Measurements from ENCODE around the gene PPP1R1C. TPM values are rescaled to one million over a fixed set of nuclear protein-coding genes. Genes with fewer than 3 reads are reported as not detected.

Gene PPP1R1C
- total and polyA plus RNA-seq, 9 donors, result 0.40 to 2.7 (median 0.83) TPM

DNA sequence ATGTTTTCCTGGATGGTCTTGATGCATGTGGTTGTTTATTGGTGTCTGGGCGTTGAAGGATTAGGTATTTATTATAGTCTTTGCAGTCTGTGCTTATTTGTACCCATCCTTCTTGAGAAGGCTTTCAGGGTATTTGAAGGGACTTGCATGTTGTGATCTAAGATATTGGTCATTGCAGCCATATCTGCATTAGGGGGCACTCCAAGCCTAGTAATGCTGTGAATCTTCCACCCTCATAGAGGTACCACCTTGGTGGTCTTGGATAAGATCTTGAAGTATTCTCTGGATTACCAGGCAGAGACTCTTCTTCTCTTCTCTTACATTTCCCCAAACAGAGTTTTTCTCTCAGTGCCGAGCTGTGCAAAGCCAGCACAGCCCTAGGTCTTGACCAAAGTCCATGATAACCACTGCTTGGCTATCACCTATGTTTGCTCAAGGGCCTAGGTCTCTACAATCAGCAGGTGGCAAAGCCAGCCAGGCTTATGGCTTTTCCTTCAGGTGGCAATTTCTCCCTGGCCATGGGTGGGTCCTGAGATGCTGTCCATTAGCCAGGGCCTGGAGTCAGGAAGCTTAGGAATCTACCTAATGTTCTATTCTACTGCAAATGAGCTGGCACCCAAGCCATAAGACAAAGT, 15.4 kb upstream of the PPP1R1C start:
- WGBS (ENCODE audit: insufficient coverage), result 75% methylated on average over 2 of the region's 2 CpGs
- Histone ChIP-seq H3K27ac (ENCODE audit: low read length) (no peak overlapping the region), H3K4me1 (ENCODE audit: control insufficient read depth, insufficient read depth, low read length) (no peaks in the 10 kb centered on the region), H3K36me3 (ENCODE audit: control insufficient read depth, insufficient read depth, low read length) (no peaks in the 10 kb centered on the region), H3K27me3 (ENCODE audit: control insufficient read depth, insufficient read depth, low read length) (no peaks in the 10 kb centered on the region), H3K9me3 (replicated peaks; ENCODE audit: control insufficient read depth, low read depth, low read length) (no peaks in the 10 kb centered on the region), H3K4me3 (ENCODE audit: low read length) (no peak overlapping the region)
- no peak for DNase-seq

- Histone ChIP-seq H3K27ac (ENCODE audit: low read length) (no peak overlapping the region), H3K4me1 (ENCODE audit: control insufficient read depth, insufficient read depth, low read length) (no peaks in the 10 kb centered on the region), H3K4me3 (ENCODE audit: low read length) (no peak overlapping the region), H3K9me3 (replicated peaks; ENCODE audit: control insufficient read depth, low read depth, low read length) (no peaks in the 10 kb centered on the region), H3K36me3 (ENCODE audit: control insufficient read depth, insufficient read depth, low read length) (no peaks in the 10 kb centered on the region), H3K27me3 (ENCODE audit: control insufficient read depth, insufficient read depth, low read length) (no peaks in the 10 kb centered on the region)
- no peak for DNase-seq
- 100% methylated on average over 2 of the region's 3 CpGs for WGBS (ENCODE audit: insufficient coverage)
Measured at GRCh38 chr2:181971032-181971431, 14.6 kb upstream of the PPP1R1C start.

DNA sequence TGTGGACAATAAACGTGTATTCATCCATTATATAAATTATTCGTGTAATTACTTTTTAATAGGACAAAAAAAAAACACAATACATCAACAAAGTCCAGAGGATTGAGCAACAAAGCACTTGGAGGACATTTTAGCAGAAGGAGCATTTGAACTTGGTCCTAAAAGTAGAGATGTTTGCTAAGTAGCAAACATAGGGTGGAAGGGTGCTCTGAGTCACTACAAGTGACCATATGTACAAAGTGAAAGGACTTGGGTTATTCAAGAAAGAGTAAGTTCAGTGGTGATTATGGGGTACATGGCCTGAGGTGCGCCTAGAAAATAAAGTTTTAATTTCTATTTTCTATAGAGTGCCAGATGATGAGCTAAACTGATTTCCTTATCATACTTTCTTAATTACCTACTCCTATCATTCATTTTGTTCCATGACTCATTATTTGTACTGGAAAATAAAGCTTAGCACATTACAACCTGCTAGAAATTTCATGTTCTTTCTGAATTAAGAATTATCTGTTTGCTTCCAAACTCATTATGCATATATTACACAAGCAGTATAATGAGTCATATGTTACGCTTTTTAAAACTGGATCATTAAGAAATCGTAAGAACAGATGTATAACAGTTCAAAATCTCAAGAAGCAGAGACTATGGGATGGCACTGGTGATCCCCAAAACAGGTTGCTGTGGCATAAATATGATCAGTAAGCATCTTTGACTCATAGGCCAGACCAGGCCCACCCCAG, 13.1 kb upstream of the PPP1R1C start:
- Histone ChIP-seq H3K9me3 (replicated peaks; ENCODE audit: control insufficient read depth, low read depth, low read length) (no peaks in the 10 kb centered on the region), H3K27ac (ENCODE audit: low read length) (no peak overlapping the region), H3K4me3 (ENCODE audit: low read length) (no peak overlapping the region), H3K4me1 (ENCODE audit: control insufficient read depth, insufficient read depth, low read length) (no peaks in the 10 kb centered on the region), H3K36me3 (ENCODE audit: control insufficient read depth, insufficient read depth, low read length) (no peaks in the 10 kb centered on the region), H3K27me3 (ENCODE audit: control insufficient read depth, insufficient read depth, low read length) (no peaks in the 10 kb centered on the region)
- no peak for DNase-seq
- no CpG with 5 or more reads among the region's 5 CpGs for WGBS (ENCODE audit: insufficient coverage)

DNA sequence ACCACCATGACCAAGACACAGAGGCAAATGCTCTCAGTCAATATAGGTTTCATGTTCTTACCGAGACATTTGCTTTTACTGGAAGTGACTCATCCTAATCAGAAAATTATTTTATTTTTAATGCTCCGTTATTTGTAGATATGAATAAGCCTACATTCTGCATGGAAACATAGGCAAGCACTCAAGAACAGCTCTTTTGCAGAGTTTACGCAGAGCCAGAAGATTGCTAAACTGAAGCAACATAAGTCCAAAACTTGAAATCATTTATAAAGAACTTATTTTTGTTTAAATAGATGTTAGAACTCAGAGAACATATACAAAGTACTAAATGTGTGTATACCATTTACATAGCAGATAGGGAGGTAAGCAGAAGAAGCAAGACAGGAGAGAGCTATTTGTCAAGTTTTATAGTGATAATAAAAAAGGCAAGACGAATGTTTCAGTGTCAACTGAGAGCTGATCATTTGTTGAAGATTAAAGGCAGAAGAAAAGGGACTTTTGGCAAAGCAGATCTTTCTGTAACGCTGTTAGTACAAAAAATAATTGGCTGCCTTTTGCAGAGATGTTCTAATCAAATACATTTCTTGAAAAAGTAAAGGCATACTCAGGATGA, 12.4 kb upstream of the PPP1R1C start:
- no peak overlapping the region for H3K27ac ChIP-seq (ENCODE audit: low read length)
- no peaks in the 10 kb centered on the region for H3K27me3 ChIP-seq (ENCODE audit: control insufficient read depth, insufficient read depth, low read length)
- no peaks in the 10 kb centered on the region for H3K36me3 ChIP-seq (ENCODE audit: control insufficient read depth, insufficient read depth, low read length)
- DNase-seq, result no peak
- no peaks in the 10 kb centered on the region for H3K9me3 ChIP-seq (replicated peaks; ENCODE audit: control insufficient read depth, low read depth, low read length)
- H3K4me3 ChIP-seq (ENCODE audit: low read length), result no peak overlapping the region
- H3K4me1 ChIP-seq (ENCODE audit: control insufficient read depth, insufficient read depth, low read length), result no peaks in the 10 kb centered on the region
- WGBS (ENCODE audit: insufficient coverage), result 25% methylated on average over 1 of the region's 5 CpGs

DNA sequence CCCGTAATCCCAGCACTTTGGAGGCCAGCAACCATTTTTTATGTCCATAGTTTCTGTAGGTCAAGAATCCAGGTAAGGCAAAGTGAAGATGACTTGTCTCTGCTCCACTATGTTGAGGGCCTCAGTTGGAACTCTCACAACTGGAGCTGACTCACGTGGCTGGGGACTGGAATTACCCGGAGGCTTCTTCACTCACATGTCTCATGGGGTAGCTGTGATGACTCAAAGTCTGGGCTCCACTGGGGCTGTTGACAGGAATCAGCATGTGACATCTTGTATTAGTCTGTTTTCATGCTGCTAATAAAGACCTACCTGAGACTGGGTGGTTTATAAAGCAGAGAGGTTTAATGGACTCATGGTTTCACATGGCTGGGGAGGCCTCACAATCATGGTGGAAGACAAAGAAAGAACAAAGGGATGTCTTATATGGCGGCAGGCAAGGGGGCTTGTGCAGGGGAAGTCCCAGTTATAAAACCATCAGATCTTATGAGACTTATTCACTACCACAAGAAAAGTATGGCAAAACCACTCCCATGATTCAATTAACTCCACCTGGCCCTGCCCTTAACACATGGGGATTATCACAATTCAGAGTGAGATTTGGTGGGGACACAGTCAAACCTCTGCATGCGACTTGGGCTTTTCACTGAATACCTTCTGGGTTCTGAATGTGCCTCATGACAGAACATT, 7.8 kb upstream of the PPP1R1C start:
- Histone ChIP-seq H3K4me3 (ENCODE audit: low read length) (no peak overlapping the region), H3K4me1 (ENCODE audit: control insufficient read depth, insufficient read depth, low read length) (no peaks in the 10 kb centered on the region), H3K36me3 (ENCODE audit: control insufficient read depth, insufficient read depth, low read length) (no peaks in the 10 kb centered on the region), H3K9me3 (replicated peaks; ENCODE audit: control insufficient read depth, low read depth, low read length) (no peaks in the 10 kb centered on the region), H3K27me3 (ENCODE audit: control insufficient read depth, insufficient read depth, low read length) (no peaks in the 10 kb centered on the region), H3K27ac (ENCODE audit: low read length) (no peak overlapping the region)
- no peak for DNase-seq
- WGBS (ENCODE audit: insufficient coverage), result 87% methylated on average over 4 of the region's 5 CpGs

DNA sequence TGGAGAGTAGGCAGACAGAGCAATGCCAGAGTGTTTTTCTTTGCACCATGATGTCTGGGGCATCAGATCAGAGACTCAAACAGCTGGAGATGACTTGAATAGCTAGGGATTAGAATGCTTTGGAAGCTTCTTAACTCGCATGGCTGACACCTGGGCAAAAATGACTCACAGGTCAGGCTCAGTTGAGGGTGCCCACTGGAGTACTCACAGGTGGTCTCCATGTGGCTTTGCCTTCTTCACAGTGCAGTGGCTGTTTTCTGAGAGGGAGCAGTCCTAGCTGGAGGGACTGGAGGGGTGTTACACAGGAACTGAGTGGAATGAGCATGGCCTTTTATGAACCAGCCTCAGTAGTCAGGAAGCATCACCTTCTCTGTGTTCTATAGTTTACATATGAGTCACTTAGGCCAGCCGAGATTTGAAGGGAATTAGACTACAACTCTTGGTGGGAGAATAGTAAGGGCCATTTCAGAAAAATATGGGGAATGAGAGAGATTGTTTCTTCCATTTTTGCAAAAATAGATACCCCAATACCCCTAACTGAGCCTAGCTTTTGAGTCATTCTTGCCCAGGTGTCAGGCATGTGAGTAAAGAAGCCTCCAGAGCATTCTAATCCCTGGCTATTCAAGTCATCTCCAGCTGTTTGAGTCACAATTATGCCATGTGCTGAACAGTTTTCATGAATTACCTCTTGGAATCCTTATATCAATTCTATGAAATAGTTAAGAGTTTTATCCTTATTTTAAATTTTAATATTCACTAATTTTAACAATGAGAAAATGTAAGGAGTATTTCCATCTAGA, 7.1 kb upstream of the PPP1R1C start:
- Histone ChIP-seq H3K36me3 (ENCODE audit: control insufficient read depth, insufficient read depth, low read length) (no peaks in the 10 kb centered on the region), H3K9me3 (replicated peaks; ENCODE audit: control insufficient read depth, low read depth, low read length) (no peaks in the 10 kb centered on the region), H3K4me1 (ENCODE audit: control insufficient read depth, insufficient read depth, low read length) (no peaks in the 10 kb centered on the region), H3K4me3 (ENCODE audit: low read length) (no peak overlapping the region), H3K27me3 (ENCODE audit: control insufficient read depth, insufficient read depth, low read length) (no peaks in the 10 kb centered on the region), H3K27ac (ENCODE audit: low read length) (no peak overlapping the region)
- 38% methylated on average over 1 of the region's 2 CpGs for WGBS (ENCODE audit: insufficient coverage)
- no peak for DNase-seq

- Histone ChIP-seq H3K4me1 (ENCODE audit: control insufficient read depth, insufficient read depth, low read length) (no peaks in the 10 kb centered on the region), H3K9me3 (replicated peaks; ENCODE audit: control insufficient read depth, low read depth, low read length) (no peaks in the 10 kb centered on the region), H3K27ac (ENCODE audit: low read length) (no peak overlapping the region), H3K27me3 (ENCODE audit: control insufficient read depth, insufficient read depth, low read length) (no peaks in the 10 kb centered on the region), H3K4me3 (ENCODE audit: low read length) (no peak overlapping the region), H3K36me3 (ENCODE audit: control insufficient read depth, insufficient read depth, low read length) (no peaks in the 10 kb centered on the region)
- DNase-seq, result peak; percentile 18
- WGBS (ENCODE audit: insufficient coverage), result no CpG with 5 or more reads among the region's 1 CpG
Measured at GRCh38 chr2:181984060-181984459, 1.6 kb upstream of the PPP1R1C start.

DNA sequence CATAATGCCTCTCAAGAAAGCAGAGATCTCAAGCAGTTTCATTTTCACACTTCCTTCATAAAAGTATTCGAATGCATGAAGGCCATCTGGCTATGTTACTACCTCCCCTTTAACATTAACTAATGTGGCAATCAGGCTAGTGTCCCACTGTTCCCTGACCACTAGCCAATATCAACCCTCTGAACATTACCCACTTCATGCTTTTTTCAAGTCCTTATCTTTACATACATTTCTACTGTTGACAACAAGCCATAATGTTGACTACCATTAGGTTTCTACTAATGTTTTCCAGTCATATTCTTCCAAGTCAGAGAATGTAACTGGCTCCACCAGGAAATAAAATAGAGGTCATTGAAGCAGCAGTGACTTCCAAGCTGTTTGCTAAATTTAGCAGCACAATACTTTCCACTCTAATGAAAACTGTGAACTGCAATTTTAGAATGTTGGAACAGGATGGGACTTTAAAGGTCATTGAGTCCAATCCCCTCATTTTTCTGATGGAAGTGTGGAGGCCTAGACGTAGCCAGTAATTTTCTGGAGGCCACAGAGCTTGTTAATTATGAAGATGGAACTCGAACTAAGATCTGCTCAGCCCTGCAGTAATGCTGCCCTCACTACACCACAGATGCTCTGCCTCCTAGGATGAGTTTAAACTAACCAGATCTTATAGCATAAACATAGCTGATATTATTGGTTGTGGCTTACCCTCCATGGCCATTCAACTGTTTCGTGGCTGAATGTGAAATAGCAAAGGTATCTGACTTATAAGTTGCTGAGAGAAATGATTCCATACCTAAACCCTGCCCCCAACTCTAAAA, 630 bp upstream of the PPP1R1C start:
- H3K27ac ChIP-seq (ENCODE audit: low read length), result peak overlapping the region; percentile 15

DNA sequence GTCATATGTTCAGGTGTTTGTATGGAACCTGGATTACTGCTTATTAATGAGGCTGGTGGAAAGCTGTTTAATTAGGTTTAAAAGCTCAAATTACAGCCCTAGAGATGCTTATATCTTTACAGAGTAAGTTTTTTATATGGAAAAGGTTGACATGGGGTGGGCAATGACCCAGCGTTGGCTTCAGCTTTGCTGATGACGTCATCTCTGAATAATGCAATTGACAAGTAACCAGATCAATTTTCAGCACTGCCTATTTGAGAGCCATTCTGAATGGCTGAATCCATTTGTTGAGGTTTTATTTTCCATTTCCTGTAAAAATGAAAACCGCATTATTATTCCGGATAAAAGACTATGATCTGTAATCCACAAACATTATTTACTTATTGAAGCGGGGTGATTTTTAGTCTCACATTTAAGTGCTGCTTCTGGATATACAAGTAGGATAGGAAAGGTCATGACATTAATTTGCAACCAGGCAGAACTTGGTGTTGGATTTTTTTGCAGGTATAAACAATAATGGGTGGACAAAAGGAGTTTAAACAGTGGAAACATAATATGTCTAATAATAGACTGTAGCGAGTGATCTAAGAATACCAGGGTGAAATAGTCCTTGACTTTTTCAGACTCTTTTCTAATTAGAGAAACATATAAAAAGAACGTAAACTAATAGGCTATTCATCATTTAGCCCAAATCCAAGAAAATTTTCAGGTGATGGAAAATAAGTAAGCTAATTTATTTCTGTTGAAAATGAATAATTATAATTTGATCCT, 2.7 kb downstream of the PPP1R1C start:
- DNase-seq, result no peak
- Histone ChIP-seq H3K4me1 (ENCODE audit: control insufficient read depth, insufficient read depth, low read length) (no peaks in the 10 kb centered on the region), H3K9me3 (replicated peaks; ENCODE audit: control insufficient read depth, low read depth, low read length) (no peaks in the 10 kb centered on the region), H3K36me3 (ENCODE audit: control insufficient read depth, insufficient read depth, low read length) (no peaks in the 10 kb centered on the region), H3K27ac (ENCODE audit: low read length) (no peak overlapping the region), H3K4me3 (ENCODE audit: low read length) (no peak overlapping the region), H3K27me3 (ENCODE audit: control insufficient read depth, insufficient read depth, low read length) (no peaks in the 10 kb centered on the region)
- WGBS (ENCODE audit: insufficient coverage), result no CpG with 5 or more reads among the region's 7 CpGs

More for the DNA sequence above, 630 bp upstream of the PPP1R1C start:
- no peaks in the 10 kb centered on the region for H3K4me1 ChIP-seq (ENCODE audit: control insufficient read depth, insufficient read depth, low read length)
- no peaks in the 10 kb centered on the region for H3K9me3 ChIP-seq (replicated peaks; ENCODE audit: control insufficient read depth, low read depth, low read length)
- no peaks in the 10 kb centered on the region for H3K27me3 ChIP-seq (ENCODE audit: control insufficient read depth, insufficient read depth, low read length)
- peak; percentile 75 for DNase-seq
- H3K4me3 ChIP-seq (ENCODE audit: low read length), result no peak overlapping the region
- WGBS (ENCODE audit: insufficient coverage), result 67% methylated on average over 1 of the region's 4 CpGs
- no peaks in the 10 kb centered on the region for H3K36me3 ChIP-seq (ENCODE audit: control insufficient read depth, insufficient read depth, low read length)
